OCI-LY7 (cell line): ENCODE measurements around the gene CCNB1IP1. TPM values are rescaled to one million over a fixed set of nuclear protein-coding genes. Genes with fewer than 3 reads are reported as not detected.

Experiments used
- BruUV-seq: library from RNA; stranded (reverse); fragments of 400-500 nt; replicated peaks from 2 replicates; lab custom pipeline; 2021; lab: Mats Ljungman, UMichigan
- CTCF ChIA-PET: fragments of 300-600 bp; sonication (Branson Sonifier 250); formaldehyde crosslinking; loops from one replicate; lab custom pipeline; 2022; ENCODE audit warnings: antibody characterized with exemption; ENCODE audit not compliant: unreplicated experiment; lab: Charles Lee
- POLR2A ChIA-PET: fragments of 300-600 bp; sonication (Branson Sonifier 250); formaldehyde crosslinking; loops from one replicate; lab custom pipeline; 2022; ENCODE audit warnings: antibody characterized with exemption; lab: Charles Lee
- DNase-seq: peaks from one replicate; pipeline ENCODE4 v3.0.0-alpha.2; 2015; ENCODE audit warnings: low spot score
- H2AFZ ChIP-seq: fragments of 200-600 bp; sonication (generic), shearing (Covaris generic); 2 replicates; pipeline ENCODE4 v1.6.1; 2014; ENCODE audit warnings: mild to moderate bottlenecking, antibody characterized with exemption, low read length, moderate library complexity
- H3K27ac ChIP-seq: fragments of 200-600 bp; sonication (generic); 2 replicates; pipeline ENCODE4 v1.5.1; 2014; ENCODE audit warnings: mixed run types, low read depth, mild to moderate bottlenecking, moderate library complexity, low read length, inconsistent platforms; ENCODE audit not compliant: poor library complexity, severe bottlenecking
- H3K36me3 ChIP-seq: fragments of 200-600 bp; sonication (generic); 2 replicates; pipeline ENCODE4 v1.6.1; 2014; ENCODE audit warnings: mild to moderate bottlenecking, antibody characterized with exemption, low read length, moderate library complexity, mixed read lengths; ENCODE audit not compliant: insufficient read depth
- H3K4me1 ChIP-seq: fragments of 200-600 bp; sonication (generic); 2 replicates; pipeline ENCODE4 v1.5.1; 2014; ENCODE audit warnings: mild to moderate bottlenecking, low read length; ENCODE audit not compliant: insufficient read depth, poor library complexity, severe bottlenecking
- H3K4me2 ChIP-seq: fragments of 200-600 bp; sonication (generic); 2 replicates; pipeline ENCODE4 v1.6.1; 2014; ENCODE audit warnings: mild to moderate bottlenecking, low read length
- H3K4me3 ChIP-seq: fragments of 200-600 bp; sonication (generic); 2 replicates; pipeline ENCODE4 v1.5.1; 2014; ENCODE audit warnings: mild to moderate bottlenecking, low read depth, low read length; ENCODE audit not compliant: poor library complexity, severe bottlenecking
- H3K79me2 ChIP-seq: fragments of 200-600 bp; sonication (generic); 2 replicates; pipeline ENCODE4 v1.6.1; 2016; ENCODE audit warnings: low read depth, mild to moderate bottlenecking, low read length, moderate library complexity, mixed read lengths; ENCODE audit not compliant: insufficient read depth
- H3K9me2 ChIP-seq: fragments of 200-600 bp; sonication (generic); 2 replicates; pipeline ENCODE4 v1.6.1; 2016; ENCODE audit warnings: mild to moderate bottlenecking, low read length, mixed read lengths; ENCODE audit not compliant: insufficient read depth
- H3K9me3 ChIP-seq: fragments of 200-600 bp; sonication (generic); 2 replicates; pipeline ENCODE4 v1.6.1; 2014; ENCODE audit warnings: mild to moderate bottlenecking, mixed run types, low read length, mixed read lengths
- H4K20me1 ChIP-seq: fragments of 200-600 bp; sonication (generic); 2 replicates; pipeline ENCODE4 v1.6.1; 2014; ENCODE audit warnings: mild to moderate bottlenecking, antibody characterized with exemption, low read length, moderate library complexity, mixed read lengths; ENCODE audit not compliant: insufficient read depth
- CTCF ChIP-seq: fragments of 200-600 bp; sonication (generic); conservative IDR thresholded peaks from 2 replicates; pipeline ENCODE4 v1.5.1; 2014; ENCODE audit warnings: mild to moderate bottlenecking, antibody characterized with exemption, low read length, moderate library complexity, mixed read lengths
- EZH2phosphoT487 ChIP-seq: fragments of 200-600 bp; sonication (generic); IDR thresholded peaks from 2 replicates; pipeline ENCODE4 v1.6.1; 2018; ENCODE audit warnings: low read depth, borderline replicate concordance, mild to moderate bottlenecking, mixed run types, antibody characterized with exemption, low read length, moderate library complexity, mixed read lengths
- intact Hi-C: fragments of 100-400 bp; cut with micrococcal nuclease; formaldehyde crosslinking; loops from one replicate; pipeline ENCODE4 v1.10.0; 2022; ENCODE audit not compliant: unreplicated experiment
- total RNA-seq, 2 experiments: library from RNA; depleted of rRNA in 1 of 2; stranded (reverse); fragments of >200 nt in 1 of 2; shearing (Covaris generic) in 1 of 2; gene quantifications; 2 replicates each; pipeline ENCODE4 v1.2.3, GENCODE V29; 2014 to 2022

CCNB1IP1 gene
- total RNA-seq, 2 experiments from 2014 or later: 46.5 to 58.5 TPM

- Histone ChIP-seq H3K79me2 (no peaks in the 10 kb centered on the region), H3K4me2 (no peak overlapping the region), H2AFZ (no peak overlapping the region), H3K9me2 (no peaks in the 10 kb centered on the region), H3K4me1 (no peaks in the 10 kb centered on the region), H3K4me3 (no peak overlapping the region), H3K9me3 (no peaks in the 10 kb centered on the region), H3K36me3 (peaks cover 93% of the 10 kb centered on the region), H4K20me1 (no peaks in the 10 kb centered on the region), H3K27ac (no peak overlapping the region)
- TF ChIP-seq EZH2phosphoT487: no peak
- no peak for TF ChIP-seq CTCF
- intact Hi-C loops: loop anchor here (5.0 kb wide), 1 partner anchor 36 kb away; no protein-coding TSS in a partner anchor
- DNase-seq: no peak
- CTCF ChIA-PET: no interaction called here
- no TSS peak for BruUV-seq
- POLR2A ChIA-PET: interaction anchor here (0.7 to 1.2 kb wide), 5 partner anchors 11 to 45 kb away, joined by 3 to 5 read pairs (median 4); partner anchors contain the start of gene PARP2
Measured at GRCh38 chr14:20356422-20356821, 23.3 kb upstream of the CCNB1IP1 start.

DNA sequence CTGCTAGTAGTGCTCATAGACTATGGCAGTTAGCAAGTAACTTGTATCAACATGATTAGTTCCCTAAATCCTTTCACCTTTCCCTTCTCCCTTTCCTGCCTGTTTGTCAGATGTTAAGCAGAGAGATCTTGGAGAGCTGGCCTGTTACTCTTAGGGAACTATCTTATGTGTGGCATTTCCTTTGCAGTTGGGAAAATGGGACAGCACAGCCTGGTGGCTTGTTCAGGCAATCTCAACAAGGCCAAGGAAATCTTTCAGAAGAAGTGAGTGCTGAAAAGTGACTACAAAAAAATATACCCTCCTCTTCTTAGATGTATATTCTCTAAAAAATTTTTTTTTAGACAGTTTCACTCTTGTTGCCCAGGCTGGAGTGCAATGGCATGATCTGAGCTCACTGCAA is 17.8 kb upstream of the CCNB1IP1 start:
- no TSS peak for BruUV-seq
- no peak overlapping the region for H3K27ac ChIP-seq
- no peaks in the 10 kb centered on the region for H3K79me2 ChIP-seq
- H3K9me3 ChIP-seq: no peaks in the 10 kb centered on the region
- no peak overlapping the region for H3K4me2 ChIP-seq
- intact Hi-C loops: no loop called here
- no peaks in the 10 kb centered on the region for H3K9me2 ChIP-seq
- no peaks in the 10 kb centered on the region for H3K4me1 ChIP-seq
- no peak overlapping the region for H3K4me3 ChIP-seq
- H2AFZ ChIP-seq: no peak overlapping the region
- H3K36me3 ChIP-seq: peaks cover 94% of the 10 kb centered on the region
- CTCF ChIA-PET: interaction anchor here (1.0 kb wide), 1 partner anchor 18 kb away, joined by 3 read pairs; no protein-coding TSS in a partner anchor
- no peak for DNase-seq
- TF ChIP-seq CTCF: peak; percentile 33; the same call in 1 of the 2 replicates
- TF ChIP-seq EZH2phosphoT487: no peak
- H4K20me1 ChIP-seq: no peaks in the 10 kb centered on the region
- POLR2A ChIA-PET: interaction anchor here (1.6 kb wide), 1 partner anchor 8 kb away, joined by 5 read pairs; no protein-coding TSS in a partner anchor

- H3K9me3 ChIP-seq: no peaks in the 10 kb centered on the region
- no TSS peak for BruUV-seq
- TF ChIP-seq EZH2phosphoT487 (no peak), CTCF (no peak)
- no peak overlapping the region for H3K4me2 ChIP-seq
- no peaks in the 10 kb centered on the region for H3K79me2 ChIP-seq
- no peak overlapping the region for H3K27ac ChIP-seq
- ChIA-PET POLR2A (interaction anchor here (0.6 to 0.7 kb wide), 3 partner anchors 10 to 1181 kb away, joined by 3 to 4 read pairs (median 3); no protein-coding TSS in a partner anchor), CTCF (interaction anchor here (1.0 kb wide), 1 partner anchor 18 kb away, joined by 3 read pairs; no protein-coding TSS in a partner anchor)
- DNase-seq: no peak
- peaks cover 96% of the 10 kb centered on the region for H3K36me3 ChIP-seq
- H3K4me1 ChIP-seq: no peaks in the 10 kb centered on the region
- H3K4me3 ChIP-seq: no peak overlapping the region
- intact Hi-C loops: no loop called here
- no peak overlapping the region for H2AFZ ChIP-seq
- no peaks in the 10 kb centered on the region for H3K9me2 ChIP-seq
- no peaks in the 10 kb centered on the region for H4K20me1 ChIP-seq
Measured at GRCh38 chr14:20350282-20350681, 17.2 kb upstream of the CCNB1IP1 start.
